NCI-H2081 treated with DMSO at 0.1 percent for 48 hours (cell line): ENCODE data around the gene CMBL.
"Not testable (repeated sequence)": the region's sequence is repeated elsewhere in the genome, so short reads cannot be mapped to it uniquely, and the experiment has no call there.

Source experiments
- DNase-seq: peaks from one replicate; lab custom pipeline; 2025; lab: John Stamatoyannopoulos, UW

Gene CMBL

DNA sequence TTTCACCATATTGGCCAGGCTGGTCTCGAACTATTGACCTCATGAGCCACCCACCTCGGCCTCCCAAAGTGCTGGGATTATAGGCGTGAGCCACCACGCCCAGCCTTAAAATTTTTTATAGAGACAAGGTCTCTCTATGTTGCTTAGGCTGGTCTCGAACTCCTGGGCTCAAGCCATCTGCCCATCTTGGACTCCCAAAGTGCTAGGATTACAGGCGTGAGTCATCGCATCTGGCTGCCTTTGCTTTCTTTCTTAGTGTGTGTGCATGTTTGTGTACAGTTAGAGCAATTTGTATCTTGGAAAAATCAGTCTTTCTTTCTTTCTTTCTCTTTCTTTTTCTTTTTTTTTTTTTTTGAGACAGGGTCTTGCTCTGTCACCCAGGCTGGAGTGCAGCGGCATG, 22.3 kb downstream of the CMBL start:
- not testable (repeated sequence) for DNase-seq

DNA sequence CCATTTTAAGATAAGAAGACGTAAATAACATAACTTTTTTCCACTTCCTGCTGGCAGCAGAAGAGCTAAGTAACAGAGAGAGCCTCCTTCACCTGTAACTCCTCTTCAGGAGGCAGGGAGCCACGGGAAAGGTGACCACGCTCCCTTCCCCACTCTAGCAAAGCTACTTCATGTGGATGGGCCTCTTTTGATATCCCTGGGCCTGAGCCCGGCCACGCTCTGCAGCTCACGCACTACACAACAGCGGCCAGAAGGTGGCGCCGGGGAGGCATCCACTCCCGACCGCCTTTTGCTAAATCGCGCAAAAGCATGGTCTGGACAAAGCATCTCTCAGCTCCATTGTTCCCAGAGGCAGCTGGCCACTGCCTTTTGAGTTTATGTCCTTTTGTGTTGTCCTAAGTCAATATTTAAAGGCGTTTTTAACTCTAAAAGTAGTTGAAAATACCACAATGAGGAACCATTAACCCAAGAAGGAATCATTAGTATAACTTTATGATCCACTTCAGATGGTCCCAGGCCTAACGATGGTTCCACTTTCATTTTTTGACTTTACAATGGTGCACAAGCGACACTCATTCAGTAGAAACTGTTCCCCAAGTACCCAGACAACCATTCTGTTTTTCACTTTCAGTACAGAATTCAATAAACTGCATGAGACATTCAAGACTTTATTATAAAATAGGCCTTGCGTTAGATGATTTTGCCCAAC, 23.6 kb downstream of the CMBL start:
- DNase-seq = peak; percentile 92

DNA sequence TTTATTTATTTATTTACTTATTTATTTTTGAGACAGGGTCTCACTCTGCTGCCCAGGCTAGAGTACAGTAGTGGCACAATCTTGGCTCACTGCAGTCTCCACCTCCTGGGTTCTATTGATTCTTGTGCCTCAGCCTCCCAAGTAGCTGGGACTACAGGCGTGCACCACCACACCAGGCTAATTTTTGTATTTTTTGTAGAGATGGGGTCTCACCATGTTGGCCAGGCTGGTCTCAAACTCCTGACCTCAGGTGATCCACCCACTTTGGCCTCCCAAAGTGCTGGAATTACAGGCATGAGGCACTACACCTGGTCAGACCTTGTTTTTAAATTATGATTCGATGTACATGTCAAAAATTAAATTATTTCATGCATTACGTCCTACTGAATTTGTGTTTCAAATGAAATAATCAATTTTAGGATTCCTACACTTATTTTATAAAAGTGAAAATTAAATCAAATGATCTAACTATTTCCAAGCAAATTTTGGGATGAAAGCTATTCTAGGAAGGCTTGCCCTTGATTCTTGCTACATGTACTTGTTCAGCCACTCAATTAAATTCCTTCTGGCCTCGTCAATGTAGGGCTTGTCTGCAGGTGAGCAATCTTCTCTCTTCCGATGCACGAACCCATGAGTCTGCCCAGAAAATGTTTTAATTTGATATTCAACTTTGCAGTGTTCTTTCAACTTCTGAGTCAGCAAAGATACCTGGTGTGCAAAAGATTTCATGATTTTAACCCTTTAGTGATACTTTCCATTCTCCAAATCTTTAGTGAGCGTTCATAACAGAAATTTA, 27.6 kb downstream of the CMBL start:
- no peak for DNase-seq

DNA sequence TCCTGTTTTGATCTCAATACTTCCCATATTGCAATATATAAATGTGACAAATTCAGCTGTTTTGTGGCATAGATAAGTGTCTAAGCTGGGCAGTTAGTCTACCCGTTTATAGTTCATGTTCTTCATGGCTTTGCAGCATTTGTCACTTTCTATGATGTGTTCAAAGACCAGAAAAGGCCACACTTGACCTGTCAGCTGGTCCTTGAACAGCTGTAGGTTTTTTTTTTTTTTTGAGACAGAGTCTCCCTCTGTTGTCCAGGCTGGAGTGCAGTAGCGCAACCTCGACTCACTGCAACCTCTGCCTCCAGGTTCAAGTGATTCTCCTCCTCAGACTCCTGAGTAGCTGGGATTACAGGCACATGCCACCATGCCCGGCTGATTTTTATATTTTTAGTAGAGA, 28.4 kb downstream of the CMBL start:
- no peak for DNase-seq

DNA sequence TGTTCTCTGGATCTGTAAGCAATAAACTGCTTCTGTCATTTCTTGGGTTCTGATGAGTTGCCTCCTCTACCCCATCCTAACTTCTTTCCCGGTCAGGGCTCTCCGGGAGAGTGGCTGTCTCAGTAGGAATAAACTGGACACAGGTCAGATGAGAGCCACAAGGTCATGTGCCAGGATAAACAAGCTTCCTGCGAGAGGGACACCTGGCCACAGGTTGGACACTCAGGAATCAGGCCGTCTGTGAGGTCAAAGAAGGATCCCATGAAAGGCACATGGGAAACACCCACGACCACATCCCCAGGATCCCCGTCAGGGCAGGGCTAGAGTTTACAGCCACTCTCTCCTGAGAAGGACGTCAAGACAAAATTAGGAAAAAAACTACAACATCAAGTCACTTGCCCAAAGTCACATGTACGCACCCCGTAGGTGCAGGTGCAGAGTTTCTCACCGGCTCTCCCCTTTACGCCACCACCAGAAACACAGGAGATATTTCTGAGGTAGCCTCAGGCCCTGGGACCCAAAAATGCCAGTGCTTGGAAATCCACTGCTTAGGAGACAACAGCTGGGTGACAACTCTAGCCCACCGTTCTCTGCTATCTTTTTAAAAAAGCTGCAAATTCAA, 28.9 kb downstream of the CMBL start:
- no peak for DNase-seq

DNA sequence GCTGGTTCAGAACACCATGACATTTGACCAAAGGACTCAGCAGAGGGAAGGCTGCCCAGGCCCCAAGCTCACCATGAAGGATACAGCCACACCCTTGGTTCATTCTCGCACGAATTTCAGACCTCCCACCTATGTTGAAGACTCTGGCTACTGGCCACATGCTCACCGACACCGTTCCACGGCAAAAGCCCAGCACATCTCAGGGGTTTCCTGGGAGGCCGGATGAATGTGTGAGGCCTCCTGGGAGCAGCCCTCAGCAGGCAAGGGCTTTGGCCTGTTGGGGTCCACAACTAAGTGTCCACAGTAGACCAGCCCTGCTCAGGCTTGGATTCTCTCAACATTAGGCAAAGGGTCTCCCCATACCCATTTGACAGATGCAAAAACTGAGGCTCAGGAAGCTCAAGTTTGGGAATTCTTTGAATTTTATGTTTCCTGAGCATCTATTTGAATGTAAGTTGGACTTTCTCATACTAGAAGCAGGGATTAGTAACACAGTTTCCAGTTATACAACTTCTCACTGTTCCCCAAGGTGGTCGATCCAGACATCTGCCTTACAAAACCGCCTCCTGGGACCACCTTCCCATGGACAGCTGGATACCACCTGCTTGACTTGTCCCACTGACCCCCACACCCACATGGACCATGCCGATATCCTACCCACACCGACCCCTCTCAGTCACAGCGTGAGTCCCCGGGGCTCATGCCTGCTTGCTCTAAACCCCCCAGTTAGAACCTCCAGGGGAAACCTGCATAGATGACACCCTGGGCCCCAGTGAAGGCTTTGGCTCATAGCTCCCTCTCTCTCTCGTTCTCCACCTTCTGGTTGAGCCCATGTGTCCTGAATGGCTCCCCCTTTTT, 29.7 kb downstream of the CMBL start:
- no peak for DNase-seq

DNA sequence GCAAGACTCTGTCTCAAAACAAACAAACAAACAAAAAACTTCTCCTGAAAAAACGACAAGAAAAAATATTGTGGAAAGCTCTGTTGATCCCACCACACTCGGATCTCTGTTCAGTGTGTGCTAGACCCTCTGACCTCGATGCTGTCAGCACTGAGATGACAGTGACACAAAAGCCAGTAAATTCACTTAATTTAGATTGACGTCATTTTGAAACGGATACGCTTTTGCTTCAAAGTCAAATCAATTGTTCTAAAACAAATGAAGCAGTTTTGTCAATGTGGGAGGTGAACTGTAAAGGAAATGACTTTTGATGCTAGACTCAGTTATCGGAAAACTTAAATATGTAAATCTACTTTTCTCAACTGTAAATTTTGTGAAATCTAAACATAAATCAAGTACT, 31.0 kb downstream of the CMBL start:
- no peak for DNase-seq

DNA sequence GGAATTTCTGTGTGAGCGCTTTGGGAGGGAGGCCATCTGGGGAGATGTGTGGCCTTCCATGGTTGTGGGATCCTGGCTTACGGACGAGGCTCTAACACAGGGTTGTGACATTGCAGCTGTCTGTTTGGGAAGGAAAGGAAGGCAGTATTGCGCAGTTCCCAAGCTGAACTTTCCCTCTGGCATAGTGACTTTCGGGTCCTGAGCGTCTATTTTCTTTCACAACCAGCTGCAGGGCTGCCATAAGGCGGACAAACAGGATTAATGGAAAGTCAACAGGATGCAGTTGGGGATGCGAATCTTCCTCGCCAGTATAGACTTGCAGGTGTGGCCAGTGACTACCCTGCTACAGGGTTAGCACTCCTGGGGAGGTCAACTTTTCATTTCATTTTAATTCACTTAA, 31.7 kb downstream of the CMBL start:
- no peak for DNase-seq

DNA sequence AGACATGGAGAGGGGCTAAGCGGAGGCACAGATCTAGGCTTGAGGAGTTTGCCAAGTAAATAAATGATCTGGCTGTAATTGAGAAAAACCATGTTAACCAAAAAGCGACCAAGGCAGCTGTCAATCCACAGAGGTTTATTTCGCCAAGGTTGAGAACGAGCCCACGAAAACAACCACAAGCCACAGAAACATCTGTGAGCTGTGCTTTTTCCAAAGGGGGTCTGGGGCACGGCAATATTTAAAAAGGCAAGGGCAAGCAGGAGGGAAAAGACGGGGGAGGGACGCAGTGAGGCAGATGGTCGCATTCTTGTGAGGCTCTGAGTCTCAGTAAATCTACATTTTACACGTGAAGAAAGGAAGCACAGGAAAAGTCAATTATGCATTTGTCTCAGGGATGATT, 32.2 kb downstream of the CMBL start:
- DNase-seq = no peak

DNA sequence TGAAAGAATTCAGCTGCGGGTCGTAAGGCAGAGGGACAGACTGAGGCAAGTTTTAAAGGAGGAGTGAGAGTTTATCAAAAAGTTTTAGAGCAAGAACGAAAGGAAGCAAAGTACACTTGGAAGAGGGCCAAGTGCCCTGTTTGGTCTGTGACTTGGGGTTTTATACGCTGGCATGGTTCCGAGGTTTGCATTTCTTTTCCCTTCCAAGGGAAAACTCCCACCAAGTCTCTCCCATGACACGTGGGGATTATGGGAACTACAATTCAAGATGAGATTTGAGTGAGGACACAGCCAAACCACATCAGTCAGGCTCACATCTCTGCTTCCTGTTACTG, 34.9 kb downstream of the CMBL start:
- not testable (repeated sequence) for DNase-seq

DNA sequence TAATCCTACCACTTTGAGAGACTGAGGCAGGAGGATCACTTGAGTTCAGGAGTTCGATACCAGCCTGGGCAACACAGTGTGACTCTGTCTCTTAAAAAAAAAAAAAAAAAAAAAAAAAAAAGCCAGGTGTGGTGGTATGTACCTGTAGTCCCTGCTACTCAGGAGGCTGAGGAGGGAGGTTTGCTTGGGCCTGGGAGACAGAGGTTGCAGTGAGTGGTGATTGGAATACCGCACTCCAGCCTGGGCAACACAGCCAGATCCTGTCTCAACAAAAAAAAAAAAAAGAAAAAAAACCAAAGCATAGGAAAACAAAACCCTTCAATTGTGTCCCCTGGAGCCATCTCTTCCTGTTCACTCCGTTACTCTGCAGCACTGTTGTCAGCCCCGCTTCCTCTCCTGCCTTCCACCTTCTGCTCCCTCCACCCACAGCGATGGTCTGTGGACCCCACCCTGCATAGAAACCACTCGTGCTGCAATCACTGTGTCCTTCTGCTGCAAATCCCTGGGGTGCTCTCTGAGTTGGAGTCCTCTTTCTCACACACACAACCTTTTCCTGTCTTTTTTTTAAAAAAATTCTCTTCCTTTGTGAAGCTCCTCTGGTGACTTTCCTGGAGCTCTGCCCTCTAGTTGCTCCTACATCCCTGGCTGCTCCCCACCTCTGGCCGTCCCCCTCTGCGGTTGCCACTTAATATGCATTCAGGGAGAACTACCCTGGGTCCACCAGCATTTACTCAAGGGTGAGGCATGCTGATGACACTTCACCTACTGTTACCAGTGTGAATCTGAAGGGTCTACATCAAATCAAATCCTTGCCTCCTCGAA, 35.4 kb downstream of the CMBL start:
- DNase-seq = no peak

DNA sequence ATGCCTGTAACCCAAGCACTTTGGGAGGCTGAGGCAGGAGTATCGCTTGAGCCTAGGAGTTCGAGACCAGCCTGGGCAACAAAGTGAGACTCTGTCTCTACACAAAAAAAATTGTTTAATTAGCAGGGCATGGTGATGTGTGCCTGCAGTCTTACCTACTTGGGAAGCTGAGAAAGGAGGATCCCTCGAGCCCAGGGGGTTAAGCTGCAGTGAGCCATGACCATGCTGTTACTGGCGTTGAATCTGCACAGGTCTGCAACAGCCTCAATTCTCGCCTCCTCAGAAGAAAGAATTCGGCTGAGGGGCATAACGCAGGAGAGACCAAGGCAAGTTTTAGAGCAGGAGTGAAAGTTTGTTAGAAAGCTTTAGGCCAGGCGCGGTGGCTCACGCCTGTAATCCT, 39.6 kb downstream of the CMBL start:
- DNase-seq = no peak

DNA sequence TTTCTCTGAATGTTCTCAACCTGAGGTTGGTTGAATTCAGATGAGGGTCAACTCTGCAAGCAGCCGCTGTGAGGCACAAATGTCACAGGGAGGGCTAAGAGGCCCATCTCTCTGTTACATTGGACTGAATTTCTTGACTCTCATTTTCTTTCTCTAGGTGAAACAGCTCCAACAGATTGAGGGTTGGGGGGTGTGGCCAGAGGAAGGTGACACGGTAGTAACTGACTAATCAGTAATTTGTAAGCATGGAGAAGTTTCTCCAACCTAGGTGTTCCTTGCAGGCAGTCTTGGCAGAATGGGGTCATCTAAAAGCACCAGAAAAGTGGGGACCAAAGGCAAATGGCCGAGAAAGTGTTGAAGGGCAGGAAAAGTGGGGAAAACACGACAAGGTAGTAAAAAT, 40.9 kb downstream of the CMBL start:
- DNase-seq = no peak

DNA sequence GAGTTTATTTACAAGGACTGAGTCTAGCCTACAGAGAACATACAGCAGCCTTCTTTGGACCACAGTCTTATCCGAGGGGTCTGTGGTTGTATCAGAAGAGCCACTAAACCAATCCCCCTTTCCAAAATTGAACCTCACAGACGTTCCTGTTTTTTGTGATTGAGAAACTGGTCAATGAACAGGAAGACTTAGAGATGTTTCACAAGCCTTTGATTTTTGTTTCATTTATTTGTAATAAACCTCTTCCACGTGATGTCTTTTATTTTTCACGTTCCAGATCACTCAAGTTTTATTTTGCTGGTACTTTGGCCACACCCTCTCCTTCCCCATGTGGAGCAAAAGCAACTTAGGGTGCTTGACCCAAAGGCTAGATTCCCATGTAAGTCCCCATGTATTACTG, 41.6 kb downstream of the CMBL start:
- no peak for DNase-seq

DNA sequence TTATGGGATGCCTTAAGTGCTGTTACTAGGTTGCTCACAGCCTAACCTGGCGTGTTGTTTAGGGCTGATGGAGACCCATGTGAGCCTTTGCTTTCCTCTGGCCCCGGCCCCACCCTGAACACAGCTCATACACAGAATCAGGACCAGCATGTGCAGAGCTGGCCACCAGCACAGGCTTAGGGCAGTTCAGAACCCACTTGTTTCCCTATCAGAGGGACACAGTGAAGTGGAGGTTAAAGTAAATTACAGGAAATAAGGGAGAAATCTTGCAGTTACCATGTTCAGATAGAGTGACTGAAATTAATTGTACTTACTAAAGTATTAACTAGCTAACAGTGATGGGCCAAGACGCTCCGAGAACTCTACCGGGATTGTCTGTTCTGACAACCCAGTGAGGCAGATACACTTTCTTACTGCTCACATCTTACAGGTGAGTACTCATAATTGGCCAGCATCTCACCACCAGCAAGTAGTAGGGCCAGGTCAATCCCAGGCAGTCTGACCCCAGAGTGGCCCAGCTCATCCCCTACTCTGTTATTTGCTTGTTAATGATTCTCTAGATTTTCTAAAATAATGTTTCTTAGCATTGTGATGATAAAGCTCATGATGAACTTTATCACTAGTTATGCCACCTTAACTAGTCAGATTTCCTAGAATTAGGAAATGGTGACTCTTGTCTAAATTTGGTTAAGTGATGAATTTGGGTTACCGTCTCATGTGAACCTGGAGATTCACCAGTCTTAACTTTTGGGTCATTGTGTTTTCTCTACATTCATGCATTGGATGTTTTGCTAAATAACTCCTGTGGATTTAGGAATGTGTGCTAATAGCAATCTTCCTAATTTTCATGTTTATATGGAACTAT, 42.2 kb downstream of the CMBL start:
- DNase-seq = no peak

DNA sequence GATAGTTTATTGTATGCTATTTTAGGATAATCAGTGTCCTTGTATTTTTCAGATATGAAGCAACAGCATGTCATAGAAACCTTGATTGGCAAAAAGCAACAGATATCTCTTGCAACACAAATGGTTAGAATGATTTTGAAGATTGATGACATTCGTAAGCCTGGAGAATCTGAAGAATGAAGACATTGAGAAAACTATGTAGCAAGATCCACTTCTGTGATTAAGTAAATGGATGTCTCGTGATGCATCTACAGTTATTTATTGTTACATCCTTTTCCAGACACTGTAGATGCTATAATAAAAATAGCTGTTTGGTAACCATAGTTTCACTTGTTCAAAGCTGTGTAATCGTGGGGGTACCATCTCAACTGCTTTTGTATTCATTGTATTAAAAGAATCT, 43.1 kb downstream of the CMBL start:
- DNase-seq = no peak

DNA sequence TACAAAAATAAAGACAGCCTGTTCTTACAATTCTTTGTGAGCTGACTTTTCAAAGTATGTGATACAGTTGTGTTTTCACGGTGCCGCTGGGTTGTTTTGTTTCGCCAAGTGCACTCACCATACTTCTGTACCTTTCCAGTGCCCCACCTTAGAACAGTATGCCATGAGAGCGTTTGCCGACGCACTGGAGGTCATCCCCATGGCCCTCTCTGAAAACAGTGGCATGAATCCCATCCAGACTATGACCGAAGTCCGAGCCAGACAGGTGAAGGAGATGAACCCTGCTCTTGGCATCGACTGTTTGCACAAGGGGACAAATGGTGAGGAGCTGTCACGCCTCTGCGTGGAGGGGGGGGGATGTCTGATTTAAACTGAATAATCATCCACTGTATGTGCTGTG, 44.7 kb downstream of the CMBL start:
- no peak for DNase-seq

DNA sequence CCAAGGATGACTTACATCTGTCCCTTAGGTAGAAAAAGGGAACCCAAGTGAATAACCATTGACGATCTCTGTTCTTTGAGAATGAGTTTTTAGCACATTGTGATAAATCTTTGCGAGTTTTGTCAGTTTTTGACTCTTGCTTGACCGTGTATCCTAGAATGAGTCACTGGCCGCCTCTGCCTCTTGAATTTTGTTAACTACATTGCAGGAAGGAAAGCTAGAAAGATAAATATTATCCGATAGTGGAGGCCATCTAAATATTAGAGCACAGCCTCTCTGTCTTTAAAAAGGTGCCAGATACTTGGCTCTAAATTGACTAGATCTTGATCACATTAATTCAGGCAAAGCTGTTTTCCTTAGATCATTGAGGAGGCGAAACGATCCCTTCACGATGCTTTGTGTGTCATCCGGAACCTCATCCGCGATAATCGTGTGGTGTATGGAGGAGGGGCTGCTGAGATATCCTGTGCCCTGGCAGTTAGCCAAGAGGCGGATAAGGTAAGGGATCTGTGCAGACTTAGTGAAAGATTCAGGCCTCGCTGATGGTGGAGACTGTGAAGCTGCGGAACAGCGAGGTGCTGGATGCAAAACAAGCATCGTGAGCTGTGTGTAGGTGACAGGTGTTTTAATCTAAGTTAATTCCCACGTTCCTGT, 45.5 kb downstream of the CMBL start:
- no peak for DNase-seq

DNA sequence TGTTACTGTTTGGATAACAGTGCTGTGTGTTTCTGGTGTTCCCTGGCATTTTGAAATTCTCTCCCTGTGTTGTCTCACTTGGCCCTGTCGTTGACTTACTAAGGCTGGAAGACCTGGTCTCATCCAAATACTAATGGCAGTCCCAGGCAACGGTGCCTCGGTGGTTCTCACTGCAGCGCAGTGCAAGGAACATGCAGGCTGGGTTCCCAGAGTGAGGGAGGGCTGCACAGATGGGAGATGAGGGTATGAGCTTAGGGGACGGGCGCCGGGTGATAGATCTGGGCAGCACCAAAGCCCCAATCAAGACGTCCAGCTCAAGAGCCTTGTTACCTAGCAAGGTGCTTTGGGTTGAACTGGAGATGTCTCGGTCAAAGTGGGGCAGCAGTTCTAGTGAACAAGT, 46.6 kb downstream of the CMBL start:
- DNase-seq = no peak

DNA sequence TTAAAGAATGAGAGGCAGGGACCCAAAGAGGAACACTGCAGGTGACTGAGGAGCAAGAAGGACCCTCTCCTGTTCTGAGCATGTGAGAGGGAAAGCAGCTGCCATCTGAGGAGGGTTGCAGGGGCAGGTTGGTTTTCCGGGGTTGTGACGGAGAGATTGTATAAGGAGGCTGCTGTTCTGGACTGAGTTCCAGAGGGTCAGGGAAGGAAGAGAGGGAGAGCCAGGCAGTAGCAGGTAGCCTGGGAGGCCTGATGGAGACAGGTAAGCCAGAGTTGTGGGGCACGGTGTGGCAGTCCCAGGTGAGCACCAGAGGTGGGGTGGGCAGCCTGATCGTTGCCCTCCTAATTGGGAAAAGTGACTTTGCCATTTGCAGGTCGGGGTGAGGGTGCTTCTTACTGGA, 47.8 kb downstream of the CMBL start:
- no peak for DNase-seq
